Endothelial cell of umbilical vein (primary cell): Measurements from ENCODE around the gene SPATA31D3. TPM values are rescaled to one million over a fixed set of nuclear protein-coding genes. Genes with fewer than 3 reads are reported as not detected.

Experiments
- BruUV-seq: library from RNA; stranded (reverse); fragments of 400-500 nt; replicated peaks from 2 replicates; lab custom pipeline; 2021; lab: Mats Ljungman, UMichigan
- CTCF ChIA-PET: fragments of 300-600, 350-600 bp; sonication (Branson Sonifier 250); formaldehyde crosslinking; loops from one replicate; lab custom pipeline; 2021; ENCODE audit warnings: antibody characterized with exemption, inconsistent platforms; lab: Charles Lee
- POLR2A ChIA-PET: fragments of 300-600, 350-600 bp; sonication (Branson Sonifier 250); formaldehyde crosslinking; loops from one replicate; lab custom pipeline; 2021; ENCODE audit warnings: antibody characterized with exemption, inconsistent platforms; lab: Charles Lee
- DNase-seq: peaks from one replicate; pipeline ENCODE4 v3.0.0-alpha.2; 2011; ENCODE audit warnings: low read depth, low spot score
- FAIRE-seq: peaks from 2 replicates; lab custom pipeline; 2011; peaks lifted over from hg19 to GRCh38; lab: Jason Lieb, UNC
- H2AFZ ChIP-seq: 2 replicates; pipeline ENCODE4 v1.6.0; 2012; ENCODE audit warnings: low read depth, low read length, control low read depth, inconsistent platforms
- H3K27ac ChIP-seq: 2 replicates; pipeline ENCODE4 v1.5.1; 2011; ENCODE audit warnings: low read depth, mild to moderate bottlenecking, control low read depth, low read length, moderate library complexity; ENCODE audit not compliant: insufficient read depth
- H3K27me3 ChIP-seq, 2 experiments: 2 replicates each; pipeline versions ENCODE4 v1.6.0 to v1.6.1; 2011; ENCODE audit warnings: low read length in 2 of 2, mixed read lengths in 1 of 2; ENCODE audit not compliant: control insufficient read depth in 2 of 2, insufficient read depth in 2 of 2
- H3K36me3 ChIP-seq, 2 experiments: 2 replicates in 1 of 2; 3 replicates in 1 of 2; pipeline ENCODE4 v1.5.1; 2011; ENCODE audit warnings: low read length in 2 of 2, mild to moderate bottlenecking in 1 of 2, moderate library complexity in 1 of 2; ENCODE audit not compliant: control insufficient read depth in 2 of 2, insufficient read depth in 2 of 2; ENCODE audit errors: extremely low read depth in 1 of 2
- H3K4me1 ChIP-seq: 3 replicates; pipeline ENCODE4 v1.5.1; 2011; ENCODE audit warnings: mild to moderate bottlenecking, low read length; ENCODE audit not compliant: control insufficient read depth, insufficient read depth; ENCODE audit errors: extremely low read depth
- H3K4me2 ChIP-seq: 2 replicates; pipeline ENCODE4 v1.6.1; 2011; ENCODE audit warnings: low read length, control low read depth, mixed read lengths; ENCODE audit not compliant: insufficient read depth
- H3K4me3 ChIP-seq, 3 experiments: fragments of 200-600 bp in 1 of 3; sonication (generic), shearing (Covaris generic) in 1 of 3; replicated peaks in 1 of 3; 2 replicates each; pipeline ENCODE4 v1.5.1; 2011 to 2016; ENCODE audit warnings: control low read depth in 3 of 3, low read length in 3 of 3, mild to moderate bottlenecking in 2 of 3, inconsistent platforms in 1 of 3, low read depth in 1 of 3, moderate library complexity in 1 of 3; ENCODE audit not compliant: insufficient read depth in 1 of 3
- H3K79me2 ChIP-seq: 2 replicates; pipeline ENCODE4 v1.6.0; 2012; ENCODE audit warnings: low read length, inconsistent platforms; ENCODE audit not compliant: control insufficient read depth, insufficient read depth
- H3K9ac ChIP-seq: replicated peaks from 2 replicates; pipeline ENCODE3; 2011; ENCODE audit warnings: low read length, control low read depth; ENCODE audit not compliant: insufficient read depth; ENCODE audit errors: extremely low read depth
- H3K9me1 ChIP-seq: replicated peaks from 3 replicates; pipeline ENCODE4 v1.6.0; 2011; ENCODE audit warnings: mild to moderate bottlenecking, low read length; ENCODE audit not compliant: control insufficient read depth, insufficient read depth; ENCODE audit errors: extremely low read depth
- H3K9me3 ChIP-seq: replicated peaks from 2 replicates; pipeline ENCODE4 v1.5.1; 2012; ENCODE audit warnings: low read length, inconsistent platforms; ENCODE audit not compliant: control insufficient read depth, insufficient read depth
- H4K20me1 ChIP-seq: replicated peaks from 2 replicates; pipeline ENCODE3; 2011; ENCODE audit warnings: mild to moderate bottlenecking, low read length; ENCODE audit not compliant: control insufficient read depth, insufficient read depth; ENCODE audit errors: extremely low read depth
- EZH2 ChIP-seq: IDR thresholded peaks from 2 replicates; pipeline ENCODE4 v1.6.1; 2012; ENCODE audit warnings: borderline replicate concordance, low read depth, mild to moderate bottlenecking, moderate library complexity, low read length, inconsistent platforms; ENCODE audit not compliant: severe bottlenecking
- FOS ChIP-seq: IDR thresholded peaks from 2 replicates; pipeline ENCODE4 v1.6.1; 2011; ENCODE audit warnings: mild to moderate bottlenecking, low read length, moderate library complexity, borderline replicate concordance; ENCODE audit not compliant: insufficient read depth
- GATA2 ChIP-seq: IDR thresholded peaks from 2 replicates; pipeline ENCODE4 v1.7.0; 2011; ENCODE audit warnings: low read depth, mild to moderate bottlenecking, moderate library complexity, mixed read lengths, low read length; ENCODE audit not compliant: insufficient read length, insufficient read depth
- JUN ChIP-seq: IDR thresholded peaks from 2 replicates; pipeline ENCODE4 v1.6.1; 2011; ENCODE audit warnings: borderline replicate concordance, low read depth; ENCODE audit not compliant: insufficient read length, insufficient read depth
- MYC ChIP-seq: IDR thresholded peaks from one replicate; pipeline ENCODE4 v1.6.1; 2011; ENCODE audit warnings: mild to moderate bottlenecking, low read depth, low read length
- POLR2A ChIP-seq: IDR thresholded peaks from 2 replicates; pipeline ENCODE4 v1.6.1; 2012; ENCODE audit warnings: low read depth, mild to moderate bottlenecking, control low read depth, low read length
- POLR2AphosphoS5 ChIP-seq: IDR thresholded peaks from 2 replicates; pipeline ENCODE4 v1.6.1; 2012; ENCODE audit warnings: low read depth, mild to moderate bottlenecking, control low read depth, low read length, moderate library complexity; ENCODE audit not compliant: insufficient read depth
- dilution Hi-C: fragments of 300-500 bp; cut with MboI; formaldehyde crosslinking; loops from one replicate; pipeline ENCODE4 v1.15.0; 2019; ENCODE audit warnings: low sequenced_read_pairs; ENCODE audit not compliant: extremely low pct_ligation_motif_present
- intact Hi-C: fragments of 100-400 bp; cut with micrococcal nuclease; formaldehyde crosslinking; loops from one replicate; pipeline ENCODE4 v1.10.0; 2022
- polyA plus RNA-seq, 4 experiments: library from polyadenylated mRNA; depleted of rRNA in 3 of 4; stranded (reverse) in 3 of 4; unstranded in 1 of 4; fragments of >200 nt; gene quantifications; 2 replicates each; pipeline versions ENCODE4 v1.2.1 to v1.2.3, GENCODE V29; 2011 to 2012; ENCODE audit warnings: missing spikeins in 1 of 4
- total RNA-seq: library from RNA; stranded (reverse); gene quantifications from 2 replicates; pipeline ENCODE4 v1.2.3, GENCODE V29; 2021
- TF ChIP-seq, protein P1 (sequence below): IDR thresholded peaks from 2 replicates; pipeline ENCODE4 v1.6.1; 2011; ENCODE audit not compliant: insufficient read depth, insufficient read length
- TF ChIP-seq, protein P2 (sequence below), 2 donors: IDR thresholded peaks; 1 replicate in 1 of 2; 2 replicates in 1 of 2; pipeline ENCODE4 v1.5.1; 2011; ENCODE audit warnings: low read length in 2 of 2, mild to moderate bottlenecking in 2 of 2, moderate library complexity in 2 of 2, control low read depth in 1 of 2, inconsistent platforms in 1 of 2, low read depth in 1 of 2; ENCODE audit not compliant: insufficient read depth in 1 of 2; ENCODE audit errors: extremely low read depth in 1 of 2

SPATA31D3 gene
- total and polyA plus RNA-seq, 2 donors (not counting 3 experiments of a cell fraction or from before 2014, with no cell fraction given): not detected

DNA sequence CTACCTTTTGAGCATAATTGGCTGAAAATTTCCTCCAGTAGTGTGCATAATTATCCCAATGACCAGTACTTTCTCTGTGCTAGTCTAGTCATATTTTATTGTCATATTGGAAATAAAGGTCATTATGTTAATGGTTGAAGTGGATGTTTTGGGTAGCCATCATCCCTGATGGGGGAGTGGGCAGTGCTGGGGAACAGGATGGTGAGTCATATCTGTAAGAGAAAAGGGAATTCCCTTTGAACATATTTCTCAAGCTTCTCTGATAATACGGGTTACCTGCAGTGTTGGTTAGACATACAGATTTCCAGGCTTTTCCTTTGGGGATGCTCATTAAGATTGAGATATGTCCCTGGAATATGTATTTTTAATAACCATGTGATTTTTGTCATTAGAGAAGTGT is 48.4 kb upstream of the SPATA31D3 start:
- Histone ChIP-seq H3K4me1 (no peaks in the 10 kb centered on the region), H3K4me3 (no peak overlapping the region), H2AFZ (no peak overlapping the region), H3K27ac (no peak overlapping the region), H3K9me1 (no peaks in the 10 kb centered on the region), H4K20me1 (no peaks in the 10 kb centered on the region), H3K9me3 (no peaks in the 10 kb centered on the region), H3K79me2 (no peaks in the 10 kb centered on the region), H3K27me3 (peaks cover 0 to 2% of the 10 kb centered on the region in 2 experiments), H3K4me2 (no peak overlapping the region), H3K36me3 (no peaks in the 10 kb centered on the region), H3K9ac (no peak overlapping the region)
- TF ChIP-seq, protein P1, sequence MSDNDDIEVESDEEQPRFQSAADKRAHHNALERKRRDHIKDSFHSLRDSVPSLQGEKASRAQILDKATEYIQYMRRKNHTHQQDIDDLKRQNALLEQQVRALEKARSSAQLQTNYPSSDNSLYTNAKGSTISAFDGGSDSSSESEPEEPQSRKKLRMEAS: no peak
- TF ChIP-seq, protein P2, sequence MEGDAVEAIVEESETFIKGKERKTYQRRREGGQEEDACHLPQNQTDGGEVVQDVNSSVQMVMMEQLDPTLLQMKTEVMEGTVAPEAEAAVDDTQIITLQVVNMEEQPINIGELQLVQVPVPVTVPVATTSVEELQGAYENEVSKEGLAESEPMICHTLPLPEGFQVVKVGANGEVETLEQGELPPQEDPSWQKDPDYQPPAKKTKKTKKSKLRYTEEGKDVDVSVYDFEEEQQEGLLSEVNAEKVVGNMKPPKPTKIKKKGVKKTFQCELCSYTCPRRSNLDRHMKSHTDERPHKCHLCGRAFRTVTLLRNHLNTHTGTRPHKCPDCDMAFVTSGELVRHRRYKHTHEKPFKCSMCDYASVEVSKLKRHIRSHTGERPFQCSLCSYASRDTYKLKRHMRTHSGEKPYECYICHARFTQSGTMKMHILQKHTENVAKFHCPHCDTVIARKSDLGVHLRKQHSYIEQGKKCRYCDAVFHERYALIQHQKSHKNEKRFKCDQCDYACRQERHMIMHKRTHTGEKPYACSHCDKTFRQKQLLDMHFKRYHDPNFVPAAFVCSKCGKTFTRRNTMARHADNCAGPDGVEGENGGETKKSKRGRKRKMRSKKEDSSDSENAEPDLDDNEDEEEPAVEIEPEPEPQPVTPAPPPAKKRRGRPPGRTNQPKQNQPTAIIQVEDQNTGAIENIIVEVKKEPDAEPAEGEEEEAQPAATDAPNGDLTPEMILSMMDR (IDR thresholded peaks at IDR 0.05; ENCODE audit: extremely low read depth in 1 of 2, insufficient read depth in 1 of 2, low read depth in 1 of 2, low read length in 2 of 2): no peak
- TF ChIP-seq JUN (no peak), MYC (no peak), FOS (no peak), POLR2AphosphoS5 (no peak), GATA2 (no peak), EZH2 (no peak), POLR2A (no peak)
- dilution Hi-C loops: no loop called here
- BruUV-seq: no TSS peak
- DNase-seq (no peak), FAIRE-seq (no peak)
- intact Hi-C loops: no loop called here
- POLR2A ChIA-PET: no interaction called here
- CTCF ChIA-PET: interaction anchor here (1.0 kb wide), 1 partner anchor 46 kb away, joined by 3 read pairs; no protein-coding TSS in a partner anchor
